K562 (cell line): Measurements from ENCODE around the gene DAPK2. TPM values are rescaled to one million over a fixed set of nuclear protein-coding genes. Genes with fewer than 3 reads are reported as not detected.

Experiments used
- ATAC-seq: fragments of 200-7000 bp; cut with Tn5 transposase; 3 replicates; pipeline ENCODE4 v1.9.1; 2020; ENCODE audit warnings: moderate library complexity
- Bru-seq: library from RNA; stranded (reverse); fragments of 400-500 nt; gene quantifications from one replicate; lab custom pipeline; 2021; lab: Mats Ljungman, UMichigan
- BruChase-seq, 2 experiments: library from RNA; stranded (reverse); fragments of 400-500 nt; gene quantifications; one replicate each; lab custom pipeline; 2021; lab: Mats Ljungman, UMichigan
- BruUV-seq: library from RNA; stranded (reverse); fragments of 400-500 nt; replicated peaks from 2 replicates; lab custom pipeline; 2021; lab: Mats Ljungman, UMichigan
- CTCF ChIA-PET: fragments of 300-600 bp; formaldehyde crosslinking; extraction: SDS; loops from one replicate; lab custom pipeline; 2021; ENCODE audit warnings: low intra/inter-chr PET ratio; lab: Yijun Ruan, JAX
- POLR2A ChIA-PET: fragments of 300-600, 350-650 bp; sonication (Branson Sonifier 250); formaldehyde crosslinking; extraction: SDS; loops from one replicate; lab custom pipeline; 2021; ENCODE audit warnings: antibody characterized with exemption, inconsistent platforms; lab: Yijun Ruan, JAX
- DNase-seq, 4 experiments: peaks; one replicate each; pipeline versions ENCODE4 v3.0.0 to v3.0.0-alpha.2; 2011 to 2018; ENCODE audit warnings: low spot score in 3 of 4, mixed read lengths in 3 of 4; ENCODE audit errors: extremely low read depth in 1 of 4
- FAIRE-seq: peaks from 2 replicates; lab custom pipeline; 2011; peaks lifted over from hg19 to GRCh38; lab: Jason Lieb, UNC
- H2AFZ ChIP-seq: 2 replicates; pipeline ENCODE4 v1.6.0; 2011; ENCODE audit warnings: low read depth, low read length, control low read depth, inconsistent platforms
- H3K27ac ChIP-seq: fragments of 200-600 bp; 3 replicates; pipeline ENCODE4 v1.8.0; 2011; ENCODE audit warnings: low read depth, mild to moderate bottlenecking, control low read depth, inconsistent platforms, low read length, moderate library complexity, mixed read lengths; ENCODE audit errors: extremely low read depth
- H3K27me3 ChIP-seq, 2 experiments: fragments of 300-600 bp in 1 of 2; 2 replicates in 1 of 2; 3 replicates in 1 of 2; pipeline versions ENCODE4 v1.6.0 to v1.8.0; 2011; ENCODE audit warnings: inconsistent platforms in 2 of 2, low read length in 2 of 2, mild to moderate bottlenecking in 1 of 2, mixed read lengths in 1 of 2, moderate library complexity in 1 of 2; ENCODE audit not compliant: control insufficient read depth in 2 of 2, insufficient read depth in 2 of 2
- H3K36me3 ChIP-seq: fragments of 300-600 bp; 3 replicates; pipeline ENCODE4 v1.8.0; 2011; ENCODE audit warnings: mild to moderate bottlenecking, low read length, inconsistent platforms; ENCODE audit not compliant: control insufficient read depth, insufficient read depth
- H3K4me1 ChIP-seq, 2 experiments: fragments of 200-600 bp in 1 of 2; replicated peaks in 1 of 2; 2 replicates in 1 of 2; 3 replicates in 1 of 2; pipeline versions ENCODE4 v1.5.1 to v1.8.0; 2011; ENCODE audit warnings: inconsistent platforms in 2 of 2, low read length in 2 of 2, mild to moderate bottlenecking in 1 of 2, mixed read lengths in 1 of 2, moderate library complexity in 1 of 2; ENCODE audit not compliant: control insufficient read depth in 2 of 2, insufficient read depth in 2 of 2
- H3K4me2 ChIP-seq: 2 replicates; pipeline ENCODE4 v1.6.1; 2011; ENCODE audit warnings: low read length, control low read depth, inconsistent platforms, mixed read lengths; ENCODE audit not compliant: insufficient read depth
- H3K4me3 ChIP-seq: fragments of 200-600 bp; sonication (generic), shearing (Covaris generic); 2 replicates; pipeline ENCODE4 v1.5.1; 2016; ENCODE audit warnings: control low read depth, inconsistent platforms
- H3K79me2 ChIP-seq: fragments of 200-600 bp; 3 replicates; pipeline ENCODE4 v1.8.0; 2011; ENCODE audit warnings: low read length, inconsistent platforms; ENCODE audit not compliant: control insufficient read depth, insufficient read depth
- H3K9ac ChIP-seq, 2 experiments: 2 replicates each; pipeline versions ENCODE4 v1.6.0 to v1.6.1; 2011; ENCODE audit warnings: low read depth in 2 of 2, low read length in 2 of 2, control low read depth in 1 of 2, inconsistent platforms in 1 of 2, mild to moderate bottlenecking in 1 of 2, mixed read lengths in 1 of 2; ENCODE audit not compliant: insufficient read depth in 1 of 2
- H3K9me1 ChIP-seq: one replicate; pipeline ENCODE4 v1.6.0; 2011; ENCODE audit warnings: inconsistent platforms, mild to moderate bottlenecking, low read length, moderate library complexity; ENCODE audit not compliant: control insufficient read depth, insufficient read depth
- H3K9me3 ChIP-seq: replicated peaks from 2 replicates; pipeline ENCODE4 v1.5.1; 2011; ENCODE audit warnings: low read depth, low read length, inconsistent platforms; ENCODE audit not compliant: control insufficient read depth, insufficient read depth
- H4K20me1 ChIP-seq: replicated peaks from 2 replicates; pipeline ENCODE4 v1.6.1; 2011; ENCODE audit warnings: low read length, inconsistent platforms, mixed read lengths; ENCODE audit not compliant: control insufficient read depth, insufficient read depth
- CEBPZ ChIP-seq: fragments of 150-350 bp; IDR thresholded peaks from 2 replicates; pipeline ENCODE4 v1.6.1; 2014; ENCODE audit warnings: low read depth, mild to moderate bottlenecking, low read length, borderline replicate concordance
- DIDO1 ChIP-seq: fragments of 450-650 bp; IDR thresholded peaks from 2 replicates; pipeline ENCODE4 v1.6.1; 2016; ENCODE audit warnings: low read depth, missing biosample characterization, missing genetic modification characterization
- MBD1 ChIP-seq: fragments of 250-450 bp; sonication (Bioruptor Pico); IDR thresholded peaks from 2 replicates; pipeline ENCODE4 v1.8.0; 2022; ENCODE audit warnings: inconsistent platforms
- PCBP2 ChIP-seq: fragments of 200-400 bp; formaldehyde crosslinking; IDR thresholded peaks from 2 replicates; pipeline ENCODE4 v1.6.1; 2018; ENCODE audit warnings: low read length, low read depth, mild to moderate bottlenecking, moderate library complexity; ENCODE audit not compliant: poor library complexity, severe bottlenecking
- SIRT6 ChIP-seq: IDR thresholded peaks from one replicate; pipeline ENCODE4 v1.6.1; 2012; ENCODE audit warnings: low read depth, mild to moderate bottlenecking, control low read depth, inconsistent platforms, low read length, moderate library complexity
- SMAD2 ChIP-seq: fragments of 150-350 bp; IDR thresholded peaks from 2 replicates; pipeline ENCODE4 v1.6.1; 2014; ENCODE audit warnings: low read depth, mild to moderate bottlenecking, low read length
- SMARCA4 ChIP-seq: fragments of 450-650 bp; IDR thresholded peaks from 2 replicates; pipeline ENCODE4 v1.6.1; 2016
- SMARCC2 ChIP-seq: fragments of 450-650 bp; IDR thresholded peaks from 2 replicates; pipeline ENCODE4 v1.6.1; 2017; ENCODE audit warnings: antibody characterized with exemption, moderate library complexity, mild to moderate bottlenecking, low read depth
- TAF15 ChIP-seq: fragments of 200-400 bp; formaldehyde crosslinking; IDR thresholded peaks from 2 replicates; pipeline ENCODE4 v1.6.1; 2017; ENCODE audit warnings: mild to moderate bottlenecking, low read depth, low read length, moderate library complexity
- TARDBP ChIP-seq: fragments of 450-650 bp; IDR thresholded peaks from 2 replicates; pipeline ENCODE4 v1.6.1; 2016
- ZNF263 ChIP-seq: sonication (generic); formaldehyde crosslinking; IDR thresholded peaks from 2 replicates; pipeline ENCODE4 v1.8.0; 2022; ENCODE audit warnings: mild to moderate bottlenecking, missing genetic modification reagents, borderline replicate concordance
- WGBS: fragments of 100-300 bp; shearing (Covaris generic); methylation state at CpG from one replicate; pipeline ENCODE4 v1.1.6; 2016; ENCODE audit warnings: low coverage, mixed read lengths; ENCODE audit not compliant: insufficient coverage; ENCODE audit errors: missing lambda C conversion rate; 5-methylcytosine and 5-hydroxymethylcytosine counted together
- in situ Hi-C: fragments of 300-500 bp; cut with MboI; formaldehyde crosslinking; loops from 4 replicates; pipeline ENCODE4 v1.15.0; 2018; ENCODE audit warnings: inconsistent platforms, mixed read lengths
- intact Hi-C: fragments of 100-400 bp; cut with micrococcal nuclease; formaldehyde crosslinking; loops from 2 replicates; pipeline ENCODE4 v1.14.2; 2022
- long read RNA-seq, 3 experiments: library from polyadenylated mRNA in 2 of 3; library from RNA in 1 of 3; unstranded in 2 of 3; stranded (forward) in 1 of 3; transcript quantifications; one replicate each; pipeline ENCODE4 v2.0.0, GENCODE V29; 2019 to 2022
- polyA minus RNA-seq, 3 experiments: library from RNA; depleted of rRNA, polyadenylated mRNA; stranded (reverse); fragments of >200 nt; gene quantifications; 2 replicates each; pipeline ENCODE4 v1.2.3, GENCODE V29; 2011
- polyA plus RNA-seq, 8 experiments: library from polyadenylated mRNA; depleted of rRNA in 4 of 8; stranded (reverse) in 5 of 8; unstranded in 3 of 8; fragments of >200 nt; fragmentation: Nextera tagmentation in 2 of 8; fragmentation: Illumina TruSeq in 1 of 8; extraction: Ambion mirVana in 2 of 8; extraction: Trizol in 1 of 8; gene quantifications; 2 replicates each; pipeline versions ENCODE4 v1.2.1 to v1.2.3, GENCODE V29; 2011 to 2014; ENCODE audit warnings: inconsistent platforms in 1 of 8, missing spikeins in 1 of 8
- total RNA-seq, 7 experiments: library from RNA; depleted of rRNA in 6 of 7; stranded (reverse); fragments of >200 nt in 6 of 7; fragmentation: Illumina TruSeq in 2 of 7; extraction: Trizol in 2 of 7; gene quantifications; 2 replicates each; pipeline versions ENCODE4 v1.2.1 to v1.2.3, GENCODE V29; 2011 to 2021; ENCODE audit warnings: low replicate concordance in 1 of 7

Gene DAPK2
- total RNA-seq (2011; cell fraction: chromatin; rRNA removed; ENCODE audit: low replicate concordance) = 6.8 and 11.4 TPM in 2 replicates
- 5.1 and 6.5 TPM in 2 replicates for total RNA-seq (2011; cell fraction: nucleolus; rRNA removed)
- 7.7 and 10.2 TPM in 2 replicates for total RNA-seq (2011; cell fraction: nucleoplasm; rRNA removed)
- 2.2 and 3.3 TPM in 2 replicates for total RNA-seq (2014; rRNA removed)
- total RNA-seq (2014; rRNA removed; fragmentation: Illumina TruSeq; extraction: Trizol) = 1.6 and 1.7 TPM in 2 replicates
- total RNA-seq (2015; rRNA removed; fragmentation: Illumina TruSeq; extraction: Trizol) = 1.3 and 2.2 TPM in 2 replicates
- 3.3 and 3.9 TPM in 2 replicates for total RNA-seq (2021)
- polyA plus RNA-seq (2011; rRNA removed) = 2.9 and 5.2 TPM in 2 replicates
- polyA plus RNA-seq (2011; cell fraction: cytosol; rRNA removed) = 2.5 and 5.4 TPM in 2 replicates
- polyA plus RNA-seq (2011; cell fraction: nucleus; rRNA removed) = 7.6 and 18.2 TPM in 2 replicates
- polyA plus RNA-seq (2012) = 1.7 and 4.1 TPM in 2 replicates
- polyA plus RNA-seq (2014; fragmentation: Illumina TruSeq; extraction: Trizol) = 1.4 and 1.9 TPM in 2 replicates
- polyA plus RNA-seq (2014; fragmentation: Nextera tagmentation; extraction: Ambion mirVana) = under 1 TPM; 0.14 to 0.20 TPM
- polyA plus RNA-seq (2014; rRNA removed) = 3.5 and 3.6 TPM in 2 replicates
- polyA minus RNA-seq (2011; rRNA and poly(A)+ RNA removed) = 2.5 and 3.3 TPM in 2 replicates
- polyA minus RNA-seq (2011; cell fraction: cytosol; rRNA and poly(A)+ RNA removed) = 2.2 and 2.9 TPM in 2 replicates
- polyA minus RNA-seq (2011; cell fraction: nucleus; rRNA and poly(A)+ RNA removed) = 3.6 and 5.4 TPM in 2 replicates
- percentile 46 among the genes with signal in this experiment for Bru-seq, nascent RNA
- BruChase-seq, experiment 1, labeled RNA remaining after a 2-hour chase = percentile 47 among the genes with signal in this experiment
- percentile 46 among the genes with signal in this experiment for BruChase-seq, experiment 2, labeled RNA remaining after a 6-hour chase
- long read RNA-seq, experiment 1, transcript DAPK2-202 (12 exons, 1,741 nt) = major isoform, 5 of 14 reads
- long read RNA-seq, experiment 1, partial matches to known transcripts = 1 of 14 reads
- long read RNA-seq, experiment 1, other reads (novel, unspliced or antisense) = 8 of 14 reads
- long read RNA-seq, experiment 2, partial matches to known transcripts = 0 of 2 reads
- long read RNA-seq, experiment 2, other reads (novel, unspliced or antisense) = 2 of 2 reads
- long read RNA-seq, experiment 3, partial matches to known transcripts = 0 of 2 reads
- long read RNA-seq, experiment 3, other reads (novel, unspliced or antisense) = 1 of 2 reads

- no peaks in the 10 kb centered on the region for H3K36me3 ChIP-seq
- peaks cover 4 to 28% of the 10 kb centered on the region in 2 experiments; a peak in 3 of 5 replicates for H3K4me1 ChIP-seq
- H2AFZ ChIP-seq = peak within 1 kb of the TSS; percentile 97
- BruUV-seq = no TSS peak
- intact Hi-C loops (loop anchor here (1.0 to 5.0 kb wide), 6 partner anchors 42 to 294 kb away; no protein-coding TSS in a partner anchor), in situ Hi-C loops (no loop called here)
- 20% methylated on average over 30 of the region's 50 CpGs for WGBS
- DNase-seq = peak; percentile 80 to 96 (median 95)
- H3K9me1 ChIP-seq = no peaks in the 10 kb centered on the region
- H3K27me3 ChIP-seq = no peaks in the 10 kb centered on the region
- peak within 1 kb of the TSS; percentile 75 for H3K4me2 ChIP-seq
- no peaks in the 10 kb centered on the region for H4K20me1 ChIP-seq
- POLR2A ChIA-PET = interaction anchor here (0.7 to 0.8 kb wide), 2 partner anchors 21 to 305 kb away, joined by 3 to 5 read pairs; no protein-coding TSS in a partner anchor
- peak; percentile 98 for ATAC-seq
- CTCF ChIA-PET = interaction anchor here (0.6 to 1.9 kb wide), 5 partner anchors 101 to 294 kb away, joined by 3 to 9 read pairs (median 5); partner anchors contain the start of gene HERC1
- no peaks in the 10 kb centered on the region for H3K9me3 ChIP-seq
- peak within 1 kb of the TSS; percentile 57 to 96; a peak in 3 of 4 replicates for H3K9ac ChIP-seq
- peak within 1 kb of the TSS; percentile 43 for H3K4me3 ChIP-seq
- peak within 1 kb of the TSS; percentile 51; the same call in 1 of the 3 replicates for H3K27ac ChIP-seq
- no peaks in the 10 kb centered on the region for H3K79me2 ChIP-seq
- FAIRE-seq = peak; percentile 44
- TF ChIP-seq ZNF263 (no peak), PCBP2 (no peak), DIDO1 (tag) (no peak), MBD1 (CRISPR knock-in tag) (no peak), SIRT6 (no peak), SMARCA4 (no peak), TARDBP (peak; percentile 72), SMAD2 (no peak), CEBPZ (no peak), SMARCC2 (no peak), TAF15 (no peak)
Measured at GRCh38 chr15:64046421-64047153, at the start of gene DAPK2. DAPK2 (minus strand) TSS chr15:64046485; CDS start chr15:64040261, 6,224 bp downstream.
